ENCODE data around the gene ANXA2R. TPM values are rescaled to one million over a fixed set of nuclear protein-coding genes. Genes with fewer than 3 reads are reported as not detected.
"Not testable (repeated sequence)": the region's sequence is repeated elsewhere in the genome, so short reads cannot be mapped to it uniquely, and the experiment has no call there.

ANXA2R gene
- polyA plus RNA-seq, 1 of the 3 experiments (the other 2 are of a cell fraction), result 1.9 TPM

- no peak for TF ChIP-seq EZH2phosphoT487 (IDR thresholded peaks at IDR 0.05; ENCODE audit: borderline replicate concordance, low read depth)
- no peak for TF ChIP-seq FOSL2 (IDR thresholded peaks at IDR 0.05; ENCODE audit: borderline replicate concordance, low read depth)
These were observed 12.9 kb downstream of the ANXA2R start (continued) for GRCh38 chr5:43027054-43027785.

GRCh38 chr5:43025184-43025950 is 14.8 kb downstream of the ANXA2R start:
- H3F3A ChIP-seq (replicated peaks; ENCODE audit: insufficient read depth); H3K4me3 ChIP-seq (ENCODE audit: low read depth in 2 of 2, low read length in 1 of 2); H3K27ac ChIP-seq (ENCODE audit: low read depth in 2 of 2, low read length in 1 of 2); H3K4me2 ChIP-seq; POLR2A ChIA-PET; H3K9ac ChIP-seq; H3K36me3 ChIP-seq (replicated peaks in 1 of 2; ENCODE audit: control insufficient read depth in 1 of 2, insufficient read depth in 2 of 2, low read length in 1 of 2); H3K4me1 ChIP-seq (ENCODE audit: control insufficient read depth in 1 of 2, insufficient read depth in 2 of 2, low read depth in 1 of 2, low read length in 1 of 2); H4K20me1 ChIP-seq (ENCODE audit: insufficient read depth); H3K27me3 ChIP-seq (ENCODE audit: insufficient read depth); H3K9me2 ChIP-seq; H3K79me2 ChIP-seq (ENCODE audit: insufficient read depth); H3K9me3 ChIP-seq; H2AFZ ChIP-seq (ENCODE audit: low read depth); DNase-seq: not testable (repeated sequence)
- WGBS (ENCODE audit: low lambda C conversion rate), result 61% methylated on average over 25 of the region's 25 CpGs
- CTCF ChIA-PET, result interaction anchor here (1.4 kb wide), 1 partner anchor 16 kb away, joined by 7 read pairs; no protein-coding TSS in a partner anchor

- H3K27ac ChIP-seq (ENCODE audit: low read depth in 2 of 2, low read length in 1 of 2), result no peak overlapping the region
- peaks cover 13% of the 10 kb centered on the region for H3F3A ChIP-seq (replicated peaks; ENCODE audit: insufficient read depth)
- ChIA-PET POLR2A (no interaction called here), CTCF (interaction anchor here (1.1 to 1.4 kb wide), 3 partner anchors 15 to 25 kb away, joined by 3 to 7 read pairs (median 3); partner anchors contain the start of gene ANXA2R)
- H3K4me1 ChIP-seq (ENCODE audit: control insufficient read depth in 1 of 2, insufficient read depth in 2 of 2, low read depth in 1 of 2, low read length in 1 of 2), result peaks cover 0 to 2% of the 10 kb centered on the region in 2 experiments; a peak in 1 of 4 replicates
- DNase-seq, result no peak
- no peak overlapping the region for H3K4me2 ChIP-seq
- TF ChIP-seq MXI1 (IDR thresholded peaks at IDR 0.05; ENCODE audit: low read depth, low read length) (no peak), YY1 (IDR thresholded peaks at IDR 0.05; ENCODE audit: low read depth) (no peak), RCOR1 (IDR thresholded peaks at IDR 0.05; ENCODE audit: low read length) (no peak), EZH2phosphoT487 (IDR thresholded peaks at IDR 0.05; ENCODE audit: borderline replicate concordance, low read depth) (no peak), FOSL2 (IDR thresholded peaks at IDR 0.05; ENCODE audit: borderline replicate concordance, low read depth) (no peak)
- no peak overlapping the region for H3K4me3 ChIP-seq (ENCODE audit: low read depth in 2 of 2, low read length in 1 of 2)
- peaks cover 0 to 4% of the 10 kb centered on the region in 2 experiments for H3K36me3 ChIP-seq (replicated peaks in 1 of 2; ENCODE audit: control insufficient read depth in 1 of 2, insufficient read depth in 2 of 2, low read length in 1 of 2)
- no peaks in the 10 kb centered on the region for H3K9me3 ChIP-seq
- WGBS (ENCODE audit: low lambda C conversion rate), result 71% methylated on average over 6 of the region's 6 CpGs
- H3K9ac ChIP-seq, result no peak overlapping the region
- H2AFZ ChIP-seq (ENCODE audit: low read depth), result no peak overlapping the region
- H3K27me3 ChIP-seq (ENCODE audit: insufficient read depth), result no peaks in the 10 kb centered on the region
- no peaks in the 10 kb centered on the region for H3K9me2 ChIP-seq
- no peaks in the 10 kb centered on the region; the same call in 1 of the 2 replicates for H3K79me2 ChIP-seq (ENCODE audit: insufficient read depth)
- H4K20me1 ChIP-seq (ENCODE audit: insufficient read depth), result no peaks in the 10 kb centered on the region
These were observed 15.9 kb downstream of the ANXA2R start for GRCh38 chr5:43024217-43024616.

- Histone ChIP-seq H3K27me3 (ENCODE audit: insufficient read depth) (no peaks in the 10 kb centered on the region), H3F3A (replicated peaks; ENCODE audit: insufficient read depth) (peaks cover 31% of the 10 kb centered on the region), H3K27ac (ENCODE audit: low read depth in 2 of 2, low read length in 1 of 2) (no peak overlapping the region), H3K4me1 (ENCODE audit: control insufficient read depth in 1 of 2, insufficient read depth in 2 of 2, low read depth in 1 of 2, low read length in 1 of 2) (peaks cover 5 to 11% of the 10 kb centered on the region in 2 experiments; a peak in 2 of 4 replicates), H3K4me2 (no peak overlapping the region), H2AFZ (ENCODE audit: low read depth) (no peak overlapping the region), H4K20me1 (ENCODE audit: insufficient read depth) (no peaks in the 10 kb centered on the region), H3K36me3 (replicated peaks in 1 of 2; ENCODE audit: control insufficient read depth in 1 of 2, insufficient read depth in 2 of 2, low read length in 1 of 2) (peaks cover 0 to 4% of the 10 kb centered on the region in 2 experiments), H3K9ac (no peak overlapping the region), H3K9me2 (no peaks in the 10 kb centered on the region), H3K79me2 (ENCODE audit: insufficient read depth) (no peaks in the 10 kb centered on the region; the same call in 1 of the 2 replicates), H3K4me3 (ENCODE audit: low read depth in 2 of 2, low read length in 1 of 2) (no peak overlapping the region), H3K9me3 (no peaks in the 10 kb centered on the region)
- ChIA-PET CTCF (interaction anchor here (0.8 to 3.4 kb wide), 10 partner anchors 8 to 112 kb away, joined by 3 to 14 read pairs (median 6); partner anchors contain the start of gene ANXA2R), POLR2A (no interaction called here)
- WGBS (ENCODE audit: low lambda C conversion rate), result 74% methylated on average over 2 of the region's 2 CpGs
- TF ChIP-seq FOXM1 (IDR thresholded peaks at IDR 0.05; ENCODE audit: low read depth) (no peak), GATA2 (CRISPR knock-in tag; IDR thresholded peaks at IDR 0.05) (no peak), ELF1 (IDR thresholded peaks at IDR 0.05) (no peak), REST (IDR thresholded peaks at IDR 0.05; ENCODE audit: low read depth, low read length) (no peak), EP300 (IDR thresholded peaks at IDR 0.05; ENCODE audit: borderline replicate concordance in 1 of 2, low read depth in 1 of 2, low read length in 1 of 2) (no peak), EZH2phosphoT487 (IDR thresholded peaks at IDR 0.05; ENCODE audit: borderline replicate concordance, low read depth) (no peak), PBX3 (IDR thresholded peaks at IDR 0.05) (no peak), RAD21 (IDR thresholded peaks at IDR 0.05; ENCODE audit: low read length) (no peak)
- DNase-seq, result no peak
These were observed 19.0 kb downstream of the ANXA2R start for GRCh38 chr5:43021151-43021550.
